Astrocyte (in vitro differentiated cells and primary cell): Measurements from ENCODE around the gene UBE2N. TPM values are rescaled to one million over a fixed set of nuclear protein-coding genes. Genes with fewer than 3 reads are reported as not detected.

Source experiments
- DNase-seq: peaks from one replicate; pipeline ENCODE4 v3.0.0-alpha.2; 2010; ENCODE audit warnings: low read depth
- FAIRE-seq: peaks from 2 replicates; lab custom pipeline; 2011; peaks lifted over from hg19 to GRCh38; lab: Jason Lieb, UNC
- H2AFZ ChIP-seq: 2 replicates; pipeline ENCODE4 v1.6.0; 2012; ENCODE audit warnings: low read depth, low read length, inconsistent platforms
- H3K27ac ChIP-seq: 2 replicates; pipeline ENCODE4 v1.5.1; 2011; ENCODE audit warnings: low read depth, low read length, inconsistent platforms
- H3K27me3 ChIP-seq: 2 replicates; pipeline ENCODE4 v1.6.0; 2011; ENCODE audit warnings: low read length, inconsistent platforms; ENCODE audit not compliant: insufficient read depth
- H3K36me3 ChIP-seq: 2 replicates; pipeline ENCODE4 v1.5.1; 2011; ENCODE audit warnings: low read length, inconsistent platforms; ENCODE audit not compliant: insufficient read depth
- H3K4me1 ChIP-seq: 2 replicates; pipeline ENCODE4 v1.5.1; 2011; ENCODE audit warnings: low read length, inconsistent platforms; ENCODE audit not compliant: insufficient read depth
- H3K4me2 ChIP-seq: 2 replicates; pipeline ENCODE4 v1.6.0; 2012; ENCODE audit warnings: low read length, inconsistent platforms
- H3K4me3 ChIP-seq: 2 replicates; pipeline ENCODE4 v1.5.1; 2011; ENCODE audit warnings: low read depth, mild to moderate bottlenecking, low read length, inconsistent platforms; ENCODE audit not compliant: insufficient read depth
- H3K79me2 ChIP-seq: 2 replicates; pipeline ENCODE4 v1.6.0; 2012; ENCODE audit warnings: mild to moderate bottlenecking, low read length, inconsistent platforms; ENCODE audit not compliant: insufficient read depth
- H3K9ac ChIP-seq: 2 replicates; pipeline ENCODE4 v1.6.0; 2012; ENCODE audit warnings: mild to moderate bottlenecking, low read length, inconsistent platforms
- H3K9me3 ChIP-seq: 2 replicates; pipeline ENCODE4 v1.5.1; 2012; ENCODE audit warnings: low read depth, mild to moderate bottlenecking, low read length, inconsistent platforms; ENCODE audit not compliant: insufficient read depth
- H4K20me1 ChIP-seq: 2 replicates; pipeline ENCODE4 v1.6.0; 2012; ENCODE audit warnings: low read length, inconsistent platforms; ENCODE audit not compliant: insufficient read depth
- H3K27ac Mint-ChIP-seq: one replicate; pipeline ENCODE4 v1.8.0; 2021; ENCODE audit warnings: mild to moderate bottlenecking, mixed read lengths; ENCODE audit not compliant: unreplicated experiment
- H3K27me3 Mint-ChIP-seq: one replicate; pipeline ENCODE4 v1.8.0; 2021; ENCODE audit warnings: low read depth, mixed read lengths; ENCODE audit not compliant: unreplicated experiment
- H3K36me3 Mint-ChIP-seq: one replicate; pipeline ENCODE4 v1.8.0; 2021; ENCODE audit warnings: low read depth, mixed read lengths; ENCODE audit not compliant: unreplicated experiment
- H3K4me1 Mint-ChIP-seq: one replicate; pipeline ENCODE4 v1.8.0; 2021; ENCODE audit warnings: low read depth, mixed read lengths; ENCODE audit not compliant: unreplicated experiment
- H3K4me3 Mint-ChIP-seq: one replicate; pipeline ENCODE4 v1.8.0; 2021; ENCODE audit warnings: mild to moderate bottlenecking, moderate library complexity, mixed read lengths; ENCODE audit not compliant: unreplicated experiment
- H3K9me3 Mint-ChIP-seq: one replicate; pipeline ENCODE4 v1.8.0; 2021; ENCODE audit warnings: mild to moderate bottlenecking, mixed read lengths; ENCODE audit not compliant: unreplicated experiment
- CTCF ChIP-seq: IDR thresholded peaks from 2 replicates; pipeline ENCODE4 v1.5.1; 2011; ENCODE audit warnings: low read depth, mild to moderate bottlenecking, inconsistent platforms, low read length, moderate library complexity; ENCODE audit not compliant: insufficient read depth
- EZH2 ChIP-seq: IDR thresholded peaks from 2 replicates; pipeline ENCODE4 v1.6.1; 2012; ENCODE audit warnings: mild to moderate bottlenecking, low read length, inconsistent platforms; ENCODE audit not compliant: insufficient read depth
- total RNA-seq: library from RNA; stranded (reverse); gene quantifications from 2 replicates; pipeline ENCODE4 v1.2.1, GENCODE V29; 2021

The UBE2N gene
- total RNA-seq, 1 donor from 2014 or later, result 129 TPM

- TF ChIP-seq EZH2 (no peak), CTCF (no peak)
- no peak overlapping the region for H3K4me2 ChIP-seq
- H3K4me3 Mint-ChIP-seq, result no peak overlapping the region
- H3K79me2 ChIP-seq, result no peaks in the 10 kb centered on the region
- no peaks in the 10 kb centered on the region for H3K27me3 ChIP-seq
- no peaks in the 10 kb centered on the region for H3K9me3 Mint-ChIP-seq
- H2AFZ ChIP-seq, result no peak overlapping the region
- FAIRE-seq (no peak), DNase-seq (no peak)
- H3K9me3 ChIP-seq, result no peaks in the 10 kb centered on the region
- H4K20me1 ChIP-seq, result no peaks in the 10 kb centered on the region
- no peaks in the 10 kb centered on the region for H3K36me3 Mint-ChIP-seq
- H3K27me3 Mint-ChIP-seq, result no peaks in the 10 kb centered on the region
- H3K4me3 ChIP-seq, result no peak overlapping the region
- H3K36me3 ChIP-seq, result no peaks in the 10 kb centered on the region
- peaks cover 4% of the 10 kb centered on the region for H3K4me1 ChIP-seq
- H3K27ac ChIP-seq, result no peak overlapping the region
- no peak overlapping the region for H3K9ac ChIP-seq
- peaks cover 9% of the 10 kb centered on the region for H3K4me1 Mint-ChIP-seq
- H3K27ac Mint-ChIP-seq, result no peak overlapping the region
Measured at GRCh38 chr12:93456077-93456476, 14.3 kb upstream of the UBE2N start.

- H3K4me3 Mint-ChIP-seq, result no peak overlapping the region
- H3K9me3 Mint-ChIP-seq, result no peaks in the 10 kb centered on the region
- FAIRE-seq (no peak), DNase-seq (peak; percentile 67)
- H3K4me1 ChIP-seq, result peaks cover 4% of the 10 kb centered on the region
- peak overlapping the region; percentile 72 for H3K27ac Mint-ChIP-seq
- H4K20me1 ChIP-seq, result no peaks in the 10 kb centered on the region
- H3K36me3 Mint-ChIP-seq, result no peaks in the 10 kb centered on the region
- H3K4me2 ChIP-seq, result peak overlapping the region; percentile 60
- no peaks in the 10 kb centered on the region for H3K27me3 ChIP-seq
- H3K27ac ChIP-seq, result peak overlapping the region; percentile 50
- no peaks in the 10 kb centered on the region for H3K27me3 Mint-ChIP-seq
- no peaks in the 10 kb centered on the region for H3K9me3 ChIP-seq
- H3K36me3 ChIP-seq, result no peaks in the 10 kb centered on the region
- H3K4me1 Mint-ChIP-seq, result peaks cover 9% of the 10 kb centered on the region
- peak overlapping the region; percentile 22 for H3K4me3 ChIP-seq
- no peaks in the 10 kb centered on the region for H3K79me2 ChIP-seq
- TF ChIP-seq CTCF (no peak), EZH2 (no peak)
- H2AFZ ChIP-seq, result peak overlapping the region; percentile 23
- peak overlapping the region; percentile 54 for H3K9ac ChIP-seq
Measured at GRCh38 chr12:93453633-93454032, 11.9 kb upstream of the UBE2N start.

GRCh38 chr12:93451423-93452158 lies 9.8 kb upstream of the UBE2N start:
- TF ChIP-seq CTCF, result no peak
- no peak for TF ChIP-seq EZH2
- no peak overlapping the region for H3K27ac ChIP-seq
- H3K79me2 ChIP-seq, result no peaks in the 10 kb centered on the region
- no peaks in the 10 kb centered on the region for H3K9me3 ChIP-seq
- peaks cover 4% of the 10 kb centered on the region for H3K4me1 ChIP-seq
- no peaks in the 10 kb centered on the region for H3K27me3 ChIP-seq
- H3K4me2 ChIP-seq, result no peak overlapping the region
- no peaks in the 10 kb centered on the region for H3K27me3 Mint-ChIP-seq
- H3K4me3 Mint-ChIP-seq, result no peak overlapping the region
- no peak overlapping the region for H2AFZ ChIP-seq
- no peaks in the 10 kb centered on the region for H3K36me3 Mint-ChIP-seq
- DNase-seq (no peak), FAIRE-seq (no peak)
- H3K9ac ChIP-seq, result no peak overlapping the region
- no peaks in the 10 kb centered on the region for H3K36me3 ChIP-seq
- peaks cover 14% of the 10 kb centered on the region for H3K4me1 Mint-ChIP-seq
- H3K4me3 ChIP-seq, result no peak overlapping the region
- no peaks in the 10 kb centered on the region for H3K9me3 Mint-ChIP-seq
- H3K27ac Mint-ChIP-seq, result no peak overlapping the region
- no peaks in the 10 kb centered on the region for H4K20me1 ChIP-seq
